Neural cell (in vitro differentiated cells): ENCODE data around the gene KREMEN1.

Experiments used
- CTCF ChIP-seq: fragments of 450-650 bp; IDR thresholded peaks from 2 replicates; pipeline ENCODE4 v1.5.1; 2014; ENCODE audit warnings: antibody characterized with exemption, mild to moderate bottlenecking, moderate library complexity; ENCODE audit not compliant: poor library complexity, severe bottlenecking
- EP300 ChIP-seq: fragments of 450-650 bp; conservative IDR thresholded peaks from 2 replicates; pipeline ENCODE4 v1.6.1; 2014; ENCODE audit warnings: antibody characterized with exemption, mild to moderate bottlenecking, moderate library complexity; ENCODE audit not compliant: poor library complexity, severe bottlenecking
- EZH2 ChIP-seq: fragments of 200-600, 300-800 bp; shearing (Covaris generic), sonication (generic); IDR thresholded peaks from 2 replicates; pipeline ENCODE4 v1.6.1; 2014; ENCODE audit warnings: antibody characterized with exemption, low read length, borderline replicate concordance, mild to moderate bottlenecking; ENCODE audit not compliant: insufficient read depth, poor library complexity, severe bottlenecking
- RAD21 ChIP-seq: fragments of 450-650 bp; conservative IDR thresholded peaks from 2 replicates; pipeline ENCODE4 v1.6.1; 2014; ENCODE audit warnings: antibody characterized with exemption, mild to moderate bottlenecking, moderate library complexity
- SMC3 ChIP-seq: fragments of 450-650 bp; conservative IDR thresholded peaks from 2 replicates; pipeline ENCODE4 v1.6.1; 2014; ENCODE audit warnings: antibody characterized with exemption, mild to moderate bottlenecking, moderate library complexity; ENCODE audit not compliant: poor library complexity

- TF ChIP-seq CTCF (no peak), EZH2 (no peak), EP300 (no peak), SMC3 (no peak), RAD21 (no peak)
Observed at GRCh38 chr22:29142116-29142515, 69.3 kb downstream of the KREMEN1 start.
